ENCODE data around the gene TCEA2. TPM values are rescaled to one million over a fixed set of nuclear protein-coding genes. Genes with fewer than 3 reads are reported as not detected.

TCEA2 gene
- total and polyA plus RNA-seq, 2 of the 13 experiments (the other 11 are each of a cell fraction or from before 2014, with no cell fraction given), result 28.1 to 33.7 TPM

GRCh38 chr20:64101731-64102621 lies 39.0 kb downstream of the TCEA2 start (continued):
- TF ChIP-seq PBX3 (CRISPR knock-in tag; IDR thresholded peaks at IDR 0.05; ENCODE audit: borderline replicate concordance), result no peak
- TF ChIP-seq ZNF75D (CRISPR knock-in tag; IDR thresholded peaks at IDR 0.05; ENCODE audit: borderline replicate concordance), result no peak
- no peak for TF ChIP-seq ZNF737 (CRISPR knock-in tag; IDR thresholded peaks at IDR 0.05; ENCODE audit: borderline replicate concordance)
- peak; percentile 41; the same call in 1 of the 2 replicates for TF ChIP-seq MAX (IDR thresholded peaks at IDR 0.05)
- TF ChIP-seq NR1H2 (CRISPR knock-in tag; IDR thresholded peaks at IDR 0.05; ENCODE audit: borderline replicate concordance, low read depth), result no peak
- TF ChIP-seq NFIB (CRISPR knock-in tag; IDR thresholded peaks at IDR 0.05; ENCODE audit: borderline replicate concordance), result 0 out of 2 replicates have a peak, but pooled peaks have one; percentile 37
- TF ChIP-seq GATAD1 (CRISPR knock-in tag; IDR thresholded peaks at IDR 0.05), result no peak
- peak; percentile 38 for TF ChIP-seq ZNF280B (CRISPR knock-in tag; IDR thresholded peaks at IDR 0.05; ENCODE audit: borderline replicate concordance)
- no peak for TF ChIP-seq NR2C2 (CRISPR knock-in tag; IDR thresholded peaks at IDR 0.05; ENCODE audit: borderline replicate concordance)
- TF ChIP-seq ZNF883 (CRISPR knock-in tag; IDR thresholded peaks at IDR 0.05; ENCODE audit: not compliant biosample characterization), result peak; percentile 88
- TF ChIP-seq MXD3 (CRISPR knock-in tag; IDR thresholded peaks at IDR 0.05), result peak; percentile 71; the same call in 1 of the 2 replicates
- peak; percentile 62 for TF ChIP-seq CBFB (CRISPR knock-in tag; IDR thresholded peaks at IDR 0.05)
- TF ChIP-seq ZMYM2 (CRISPR knock-in tag; IDR thresholded peaks at IDR 0.05), result no peak
- no peak for TF ChIP-seq NCOA5 (CRISPR knock-in tag; IDR thresholded peaks at IDR 0.05)
- peak; percentile 43 for TF ChIP-seq HNRNPLL (IDR thresholded peaks at IDR 0.05; ENCODE audit: low read depth, low read length, poor library complexity, severe bottlenecking)
- TF ChIP-seq ZNF83 (CRISPR knock-in tag; IDR thresholded peaks at IDR 0.05; ENCODE audit: borderline replicate concordance), result no peak
- no peak for TF ChIP-seq MED1 (CRISPR knock-in tag; IDR thresholded peaks at IDR 0.05)
- TF ChIP-seq MEF2D (CRISPR knock-in tag; IDR thresholded peaks at IDR 0.05), result no peak
- no peak for TF ChIP-seq ZNF335 (CRISPR knock-in tag; IDR thresholded peaks at IDR 0.05)
- no peak for TF ChIP-seq ZNF850 (CRISPR knock-in tag; conservative IDR thresholded peaks at IDR 0.05)
